Ishikawa (cell line): Measurements from ENCODE around the gene STAP2.

Experiments used
- CEBPB ChIP-seq: IDR thresholded peaks from 2 replicates; pipeline ENCODE4 v1.6.1; 2012
- CREB1 ChIP-seq: IDR thresholded peaks from 2 replicates; pipeline ENCODE4 v1.6.1; 2012; ENCODE audit warnings: low read depth
- EGR1 ChIP-seq: IDR thresholded peaks from 2 replicates; pipeline ENCODE4 v1.6.1; 2012
- EP300 ChIP-seq: IDR thresholded peaks from 2 replicates; pipeline ENCODE4 v1.6.1; 2012; ENCODE audit warnings: borderline replicate concordance
- FOXM1 ChIP-seq: IDR thresholded peaks from 2 replicates; pipeline ENCODE4 v1.6.1; 2012; ENCODE audit warnings: low read depth, borderline replicate concordance
- MAX ChIP-seq: IDR thresholded peaks from 2 replicates; pipeline ENCODE4 v1.6.1; 2012
- NFIC ChIP-seq: IDR thresholded peaks from 2 replicates; pipeline ENCODE4 v1.6.1; 2012
- RAD21 ChIP-seq: IDR thresholded peaks from 2 replicates; pipeline ENCODE4 v1.6.1; 2012; ENCODE audit warnings: low read depth
- REST ChIP-seq: IDR thresholded peaks from 2 replicates; pipeline ENCODE4 v1.6.1; 2012; ENCODE audit warnings: low read depth, mild to moderate bottlenecking
- TAF1 ChIP-seq: IDR thresholded peaks from 2 replicates; pipeline ENCODE4 v1.6.1; 2012; ENCODE audit warnings: low read depth, mild to moderate bottlenecking
- TCF12 ChIP-seq: IDR thresholded peaks from 2 replicates; pipeline ENCODE4 v1.6.1; 2012; ENCODE audit warnings: low read depth
- TEAD4 ChIP-seq: IDR thresholded peaks from 2 replicates; pipeline ENCODE4 v1.6.1; 2012
- USF1 ChIP-seq: IDR thresholded peaks from 2 replicates; pipeline ENCODE4 v1.6.1; 2012
- YY1 ChIP-seq: IDR thresholded peaks from 2 replicates; pipeline ENCODE4 v1.6.1; 2012; ENCODE audit warnings: low read depth
- ZBTB7A ChIP-seq: IDR thresholded peaks from 2 replicates; pipeline ENCODE4 v1.6.1; 2012; ENCODE audit warnings: low read depth

Gene STAP2

DNA sequence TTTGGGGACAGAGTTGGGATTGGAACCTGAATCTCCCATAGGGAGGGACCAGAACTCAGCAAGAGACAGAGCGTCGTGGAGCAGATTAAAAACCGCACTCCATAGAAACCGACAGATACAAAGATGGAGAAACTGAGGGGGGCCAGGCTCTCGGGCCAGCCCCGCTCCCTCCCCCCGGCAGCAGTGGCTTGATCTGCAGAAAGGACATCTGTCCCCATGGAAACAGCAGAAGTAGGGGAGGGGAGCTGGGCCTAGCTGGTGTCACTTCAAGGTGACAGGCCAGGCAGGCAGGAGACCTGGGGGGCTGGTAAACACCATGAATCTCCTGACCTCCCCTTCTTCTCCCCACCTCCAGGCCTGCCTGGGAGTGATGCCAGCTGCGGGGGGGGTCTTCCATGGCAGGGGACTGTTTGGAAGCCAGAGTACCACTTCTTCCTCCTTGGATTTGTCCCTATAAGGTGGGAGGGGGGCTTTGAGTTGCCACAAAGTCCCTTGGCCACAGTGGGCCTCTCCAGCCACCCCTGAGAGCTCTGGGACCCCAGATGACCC lies 47.4 kb downstream of the STAP2 start:
- no peak for TF ChIP-seq EP300
- TF ChIP-seq MAX = no peak
- no peak for TF ChIP-seq CEBPB
- TF ChIP-seq RAD21 = no peak
- TF ChIP-seq YY1 = no peak
- TF ChIP-seq REST = no peak
- no peak for TF ChIP-seq ZBTB7A
- TF ChIP-seq TCF12 = no peak
- no peak for TF ChIP-seq FOXM1
- no peak for TF ChIP-seq TAF1
- TF ChIP-seq NFIC = no peak
- TF ChIP-seq CREB1 = no peak

- TF ChIP-seq NFIC = no peak
- no peak for TF ChIP-seq FOXM1
- TF ChIP-seq MAX = no peak
- TF ChIP-seq YY1 = no peak
- TF ChIP-seq CREB1 = no peak
- no peak for TF ChIP-seq EP300
- TF ChIP-seq TCF12 = no peak
- TF ChIP-seq TEAD4 = no peak
- TF ChIP-seq REST = no peak
- TF ChIP-seq CEBPB = no peak
- TF ChIP-seq RAD21 = no peak
- TF ChIP-seq TAF1 = no peak
- no peak for TF ChIP-seq USF1
- no peak for TF ChIP-seq EGR1
- TF ChIP-seq ZBTB7A = no peak
These were observed 50.4 kb downstream of the STAP2 start for GRCh38 chr19:4288091-4288777.

DNA sequence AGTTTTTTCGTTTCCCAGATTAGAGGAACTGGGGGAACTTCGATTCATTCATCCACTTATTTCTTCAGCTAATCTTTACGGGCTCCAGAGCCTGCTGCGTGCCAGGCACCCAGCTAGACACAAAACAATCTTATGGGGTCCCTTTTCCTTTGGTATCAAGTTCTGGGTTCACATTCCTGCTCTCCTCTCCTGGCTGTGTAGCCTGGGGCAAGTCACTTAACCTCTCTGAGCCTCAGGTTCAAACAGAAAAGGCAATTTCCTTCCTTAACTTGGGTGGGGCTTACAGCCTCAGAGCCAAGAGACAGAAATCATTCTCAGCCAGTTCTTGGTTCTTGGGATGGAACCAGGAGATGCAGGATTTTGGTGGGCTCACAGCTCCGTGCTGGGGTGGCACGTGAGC lies 53.7 kb downstream of the STAP2 start:
- TF ChIP-seq NFIC (no peak), EP300 (no peak), MAX (no peak), TAF1 (no peak), TEAD4 (no peak), FOXM1 (no peak), CREB1 (no peak), YY1 (no peak), EGR1 (no peak), USF1 (no peak), RAD21 (no peak), CEBPB (no peak), TCF12 (no peak), REST (no peak), ZBTB7A (no peak)
